HCT116 (cell line): ENCODE data around the gene LRP1.

Experiments
- EZH2 ChIP-seq: fragments of 200-600 bp; sonication (generic); IDR thresholded peaks from 2 replicates; pipeline ENCODE4 v1.6.1; 2017; ENCODE audit warnings: antibody characterized with exemption, mixed run types
- EZH2phosphoT487 ChIP-seq: fragments of 200-600 bp; IDR thresholded peaks from 2 replicates; pipeline ENCODE4 v1.6.1; 2018; ENCODE audit warnings: antibody characterized with exemption, borderline replicate concordance
- TF ChIP-seq, protein P1 (sequence below), 3 experiments: fragments of 200-600 bp in 1 of 3; sonication (generic) in 1 of 3; IDR thresholded peaks in 2 of 3; conservative IDR thresholded peaks in 1 of 3; 2 replicates each; pipeline ENCODE4 v1.5.1; 2012 to 2017; ENCODE audit warnings: low read depth in 2 of 3, low read length in 2 of 3, antibody characterized with exemption in 1 of 3, borderline replicate concordance in 1 of 3, control low read depth in 1 of 3, mild to moderate bottlenecking in 1 of 3, mixed read lengths in 1 of 3, mixed run types in 1 of 3, moderate library complexity in 1 of 3; ENCODE audit not compliant: insufficient read depth in 1 of 3

DNA sequence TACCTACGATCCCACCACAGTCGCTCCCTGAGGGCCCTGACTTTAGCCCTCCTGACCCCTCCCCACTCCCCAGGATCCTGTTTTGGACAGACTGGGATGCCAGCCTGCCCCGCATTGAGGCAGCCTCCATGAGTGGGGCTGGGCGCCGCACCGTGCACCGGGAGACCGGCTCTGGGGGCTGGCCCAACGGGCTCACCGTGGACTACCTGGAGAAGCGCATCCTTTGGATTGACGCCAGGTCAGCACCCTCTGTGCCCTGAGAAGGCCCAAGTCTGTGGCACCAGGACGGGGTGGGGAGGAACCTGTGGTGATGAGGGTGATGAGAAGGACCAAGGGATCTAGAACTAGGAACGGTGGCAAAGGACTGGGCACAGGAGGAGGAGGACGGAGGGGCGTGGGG lies 49.1 kb downstream of the LRP1 start:
- TF ChIP-seq, protein P1, sequence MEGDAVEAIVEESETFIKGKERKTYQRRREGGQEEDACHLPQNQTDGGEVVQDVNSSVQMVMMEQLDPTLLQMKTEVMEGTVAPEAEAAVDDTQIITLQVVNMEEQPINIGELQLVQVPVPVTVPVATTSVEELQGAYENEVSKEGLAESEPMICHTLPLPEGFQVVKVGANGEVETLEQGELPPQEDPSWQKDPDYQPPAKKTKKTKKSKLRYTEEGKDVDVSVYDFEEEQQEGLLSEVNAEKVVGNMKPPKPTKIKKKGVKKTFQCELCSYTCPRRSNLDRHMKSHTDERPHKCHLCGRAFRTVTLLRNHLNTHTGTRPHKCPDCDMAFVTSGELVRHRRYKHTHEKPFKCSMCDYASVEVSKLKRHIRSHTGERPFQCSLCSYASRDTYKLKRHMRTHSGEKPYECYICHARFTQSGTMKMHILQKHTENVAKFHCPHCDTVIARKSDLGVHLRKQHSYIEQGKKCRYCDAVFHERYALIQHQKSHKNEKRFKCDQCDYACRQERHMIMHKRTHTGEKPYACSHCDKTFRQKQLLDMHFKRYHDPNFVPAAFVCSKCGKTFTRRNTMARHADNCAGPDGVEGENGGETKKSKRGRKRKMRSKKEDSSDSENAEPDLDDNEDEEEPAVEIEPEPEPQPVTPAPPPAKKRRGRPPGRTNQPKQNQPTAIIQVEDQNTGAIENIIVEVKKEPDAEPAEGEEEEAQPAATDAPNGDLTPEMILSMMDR (IDR thresholded peaks at IDR 0.05 in 2 of 3, conservative IDR thresholded peaks at IDR 0.05 in 1 of 3; ENCODE audit: borderline replicate concordance in 1 of 3, insufficient read depth in 1 of 3, low read depth in 2 of 3, low read length in 2 of 3) = no peak
- TF ChIP-seq EZH2 = no peak
- TF ChIP-seq EZH2phosphoT487 = no peak
